OCI-LY7 (cell line): ENCODE data around the gene CHAF1A. TPM values are rescaled to one million over a fixed set of nuclear protein-coding genes. Genes with fewer than 3 reads are reported as not detected.

ENCODE experiments used
- BruUV-seq: library from RNA; stranded (reverse); fragments of 400-500 nt; replicated peaks from 2 replicates; lab custom pipeline; 2021; lab: Mats Ljungman, UMichigan
- CTCF ChIA-PET: fragments of 300-600 bp; sonication (Branson Sonifier 250); formaldehyde crosslinking; loops from one replicate; lab custom pipeline; 2022; ENCODE audit warnings: antibody characterized with exemption; ENCODE audit not compliant: unreplicated experiment; lab: Charles Lee
- POLR2A ChIA-PET: fragments of 300-600 bp; sonication (Branson Sonifier 250); formaldehyde crosslinking; loops from one replicate; lab custom pipeline; 2022; ENCODE audit warnings: antibody characterized with exemption; lab: Charles Lee
- DNase-seq: peaks from one replicate; pipeline ENCODE4 v3.0.0-alpha.2; 2015; ENCODE audit warnings: low spot score
- H2AFZ ChIP-seq: fragments of 200-600 bp; sonication (generic), shearing (Covaris generic); 2 replicates; pipeline ENCODE4 v1.6.1; 2014; ENCODE audit warnings: mild to moderate bottlenecking, antibody characterized with exemption, low read length, moderate library complexity
- H3K27ac ChIP-seq: fragments of 200-600 bp; sonication (generic); 2 replicates; pipeline ENCODE4 v1.5.1; 2014; ENCODE audit warnings: mixed run types, low read depth, mild to moderate bottlenecking, moderate library complexity, low read length, inconsistent platforms; ENCODE audit not compliant: poor library complexity, severe bottlenecking
- H3K36me3 ChIP-seq: fragments of 200-600 bp; sonication (generic); 2 replicates; pipeline ENCODE4 v1.6.1; 2014; ENCODE audit warnings: mild to moderate bottlenecking, antibody characterized with exemption, low read length, moderate library complexity, mixed read lengths; ENCODE audit not compliant: insufficient read depth
- H3K4me1 ChIP-seq: fragments of 200-600 bp; sonication (generic); 2 replicates; pipeline ENCODE4 v1.5.1; 2014; ENCODE audit warnings: mild to moderate bottlenecking, low read length; ENCODE audit not compliant: insufficient read depth, poor library complexity, severe bottlenecking
- H3K4me2 ChIP-seq: fragments of 200-600 bp; sonication (generic); 2 replicates; pipeline ENCODE4 v1.6.1; 2014; ENCODE audit warnings: mild to moderate bottlenecking, low read length
- H3K4me3 ChIP-seq: fragments of 200-600 bp; sonication (generic); 2 replicates; pipeline ENCODE4 v1.5.1; 2014; ENCODE audit warnings: mild to moderate bottlenecking, low read depth, low read length; ENCODE audit not compliant: poor library complexity, severe bottlenecking
- H3K79me2 ChIP-seq: fragments of 200-600 bp; sonication (generic); 2 replicates; pipeline ENCODE4 v1.6.1; 2016; ENCODE audit warnings: low read depth, mild to moderate bottlenecking, low read length, moderate library complexity, mixed read lengths; ENCODE audit not compliant: insufficient read depth
- H3K9me2 ChIP-seq: fragments of 200-600 bp; sonication (generic); 2 replicates; pipeline ENCODE4 v1.6.1; 2016; ENCODE audit warnings: mild to moderate bottlenecking, low read length, mixed read lengths; ENCODE audit not compliant: insufficient read depth
- H3K9me3 ChIP-seq: fragments of 200-600 bp; sonication (generic); 2 replicates; pipeline ENCODE4 v1.6.1; 2014; ENCODE audit warnings: mild to moderate bottlenecking, mixed run types, low read length, mixed read lengths
- H4K20me1 ChIP-seq: fragments of 200-600 bp; sonication (generic); 2 replicates; pipeline ENCODE4 v1.6.1; 2014; ENCODE audit warnings: mild to moderate bottlenecking, antibody characterized with exemption, low read length, moderate library complexity, mixed read lengths; ENCODE audit not compliant: insufficient read depth
- EZH2phosphoT487 ChIP-seq: fragments of 200-600 bp; sonication (generic); IDR thresholded peaks from 2 replicates; pipeline ENCODE4 v1.6.1; 2018; ENCODE audit warnings: low read depth, borderline replicate concordance, mild to moderate bottlenecking, mixed run types, antibody characterized with exemption, low read length, moderate library complexity, mixed read lengths
- intact Hi-C: fragments of 100-400 bp; cut with micrococcal nuclease; formaldehyde crosslinking; loops from one replicate; pipeline ENCODE4 v1.10.0; 2022; ENCODE audit not compliant: unreplicated experiment
- total RNA-seq, 2 experiments: library from RNA; depleted of rRNA in 1 of 2; stranded (reverse); fragments of >200 nt in 1 of 2; shearing (Covaris generic) in 1 of 2; gene quantifications; 2 replicates each; pipeline ENCODE4 v1.2.3, GENCODE V29; 2014 to 2022
- TF ChIP-seq, protein P1 (sequence below): fragments of 200-600 bp; sonication (generic); conservative IDR thresholded peaks from 2 replicates; pipeline ENCODE4 v1.5.1; 2014; ENCODE audit warnings: mild to moderate bottlenecking, antibody characterized with exemption, low read length, moderate library complexity, mixed read lengths

The CHAF1A gene
- total RNA-seq, 2 experiments from 2014 or later = 107 to 119 TPM

DNA sequence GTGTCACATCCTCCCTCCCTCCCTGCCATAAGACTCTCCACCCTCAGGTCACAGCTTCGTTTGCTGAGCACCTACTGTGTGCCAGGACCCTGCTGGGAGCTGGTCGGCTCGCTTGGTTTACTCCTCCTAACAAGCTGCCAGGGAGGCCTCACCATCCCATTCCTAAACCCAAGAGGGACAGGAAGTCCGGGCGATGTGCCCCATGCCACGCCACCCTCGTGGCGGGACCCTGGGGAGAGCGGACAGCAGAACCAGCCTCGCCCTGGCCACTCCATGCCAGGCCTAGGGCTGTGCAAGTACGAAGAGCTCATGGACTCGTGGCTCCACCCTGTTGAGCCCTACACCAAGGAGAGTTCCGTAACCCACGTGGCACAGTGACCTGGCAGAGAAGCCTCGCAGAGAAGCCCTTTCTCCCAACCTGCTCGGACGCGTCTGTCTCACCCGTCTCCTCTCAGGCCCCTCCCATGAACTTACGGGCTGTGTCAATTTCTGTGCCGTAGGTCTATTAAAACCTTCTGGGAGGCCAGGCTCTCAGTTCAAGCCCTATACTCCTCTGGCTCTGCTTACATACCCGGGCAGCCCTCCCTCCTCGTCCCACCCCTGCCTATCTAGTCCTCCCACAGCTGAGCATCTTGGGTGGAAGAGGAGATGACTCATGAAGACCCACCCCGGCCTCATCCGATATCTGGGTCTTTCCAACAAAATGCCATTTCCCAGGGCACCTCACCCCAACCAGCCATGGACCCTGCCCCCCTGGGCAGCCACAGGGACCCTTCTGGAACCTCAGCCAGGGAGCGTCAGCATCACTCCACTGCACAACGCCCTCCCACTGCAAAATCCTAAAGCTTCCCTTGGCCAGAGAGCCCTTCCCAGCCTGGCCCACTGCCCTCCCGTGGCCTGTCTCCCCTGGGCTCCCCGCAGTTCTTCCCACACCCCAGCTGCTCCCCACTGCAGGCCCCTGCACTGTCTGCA, 52.6 kb downstream of the CHAF1A start:
- H3K4me1 ChIP-seq = peaks cover 15% of the 10 kb centered on the region
- no peaks in the 10 kb centered on the region for H3K9me3 ChIP-seq
- H3K79me2 ChIP-seq = peaks cover 11% of the 10 kb centered on the region; the same call in 1 of the 2 replicates
- TF ChIP-seq, protein P1, sequence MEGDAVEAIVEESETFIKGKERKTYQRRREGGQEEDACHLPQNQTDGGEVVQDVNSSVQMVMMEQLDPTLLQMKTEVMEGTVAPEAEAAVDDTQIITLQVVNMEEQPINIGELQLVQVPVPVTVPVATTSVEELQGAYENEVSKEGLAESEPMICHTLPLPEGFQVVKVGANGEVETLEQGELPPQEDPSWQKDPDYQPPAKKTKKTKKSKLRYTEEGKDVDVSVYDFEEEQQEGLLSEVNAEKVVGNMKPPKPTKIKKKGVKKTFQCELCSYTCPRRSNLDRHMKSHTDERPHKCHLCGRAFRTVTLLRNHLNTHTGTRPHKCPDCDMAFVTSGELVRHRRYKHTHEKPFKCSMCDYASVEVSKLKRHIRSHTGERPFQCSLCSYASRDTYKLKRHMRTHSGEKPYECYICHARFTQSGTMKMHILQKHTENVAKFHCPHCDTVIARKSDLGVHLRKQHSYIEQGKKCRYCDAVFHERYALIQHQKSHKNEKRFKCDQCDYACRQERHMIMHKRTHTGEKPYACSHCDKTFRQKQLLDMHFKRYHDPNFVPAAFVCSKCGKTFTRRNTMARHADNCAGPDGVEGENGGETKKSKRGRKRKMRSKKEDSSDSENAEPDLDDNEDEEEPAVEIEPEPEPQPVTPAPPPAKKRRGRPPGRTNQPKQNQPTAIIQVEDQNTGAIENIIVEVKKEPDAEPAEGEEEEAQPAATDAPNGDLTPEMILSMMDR = no peak
- TF ChIP-seq EZH2phosphoT487 = no peak
- BruUV-seq = no TSS peak
- ChIA-PET CTCF (no interaction called here), POLR2A (no interaction called here)
- intact Hi-C loops = no loop called here
- no peaks in the 10 kb centered on the region; the same call in 1 of the 2 replicates for H4K20me1 ChIP-seq
- H3K9me2 ChIP-seq = no peaks in the 10 kb centered on the region
- H3K4me3 ChIP-seq = no peak overlapping the region
- no peak for DNase-seq
- no peak overlapping the region for H3K27ac ChIP-seq
- no peak overlapping the region for H2AFZ ChIP-seq
- H3K4me2 ChIP-seq = no peak overlapping the region
- peaks cover 24% of the 10 kb centered on the region for H3K36me3 ChIP-seq

DNA sequence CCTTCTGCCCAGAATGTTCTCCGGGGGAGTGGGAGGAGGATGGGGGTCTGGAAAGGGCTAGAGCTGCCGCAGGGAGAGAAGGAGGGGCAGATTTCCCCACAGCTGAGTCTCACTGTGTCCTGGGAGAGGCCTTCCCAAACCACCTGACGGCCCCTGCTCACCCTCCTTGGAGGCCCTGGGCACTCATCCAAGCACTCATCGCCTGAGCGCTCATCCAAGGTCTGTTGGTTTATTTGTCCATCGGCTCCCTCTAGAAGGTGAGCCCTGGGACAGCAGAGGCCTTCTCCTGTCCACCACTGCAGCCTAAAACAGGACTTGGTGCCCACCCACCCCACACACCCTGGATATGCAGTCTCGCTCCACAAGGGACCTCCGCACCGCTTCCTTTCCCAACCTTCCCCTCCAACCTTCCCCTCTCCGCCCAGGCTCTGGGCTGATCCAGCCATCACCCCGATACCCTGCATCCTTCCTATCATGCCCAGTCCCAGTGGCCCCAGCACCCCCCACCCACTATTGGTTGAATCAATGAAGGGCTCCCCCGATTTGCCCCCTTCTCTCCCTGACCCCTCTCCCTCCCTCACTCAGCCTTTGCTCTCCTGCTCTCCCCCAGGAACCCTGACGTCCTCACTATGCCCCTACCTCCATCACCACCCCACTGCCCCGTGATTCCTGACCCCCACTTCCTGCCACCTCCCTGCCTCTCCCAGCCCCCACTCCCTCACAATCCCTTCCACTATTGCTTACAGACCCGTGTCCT, 53.5 kb downstream of the CHAF1A start:
- H2AFZ ChIP-seq = no peak overlapping the region
- H4K20me1 ChIP-seq = no peaks in the 10 kb centered on the region; the same call in 1 of the 2 replicates
- peaks cover 15% of the 10 kb centered on the region for H3K4me1 ChIP-seq
- H3K79me2 ChIP-seq = peaks cover 11% of the 10 kb centered on the region; the same call in 1 of the 2 replicates
- peaks cover 18% of the 10 kb centered on the region; the same call in 1 of the 2 replicates for H3K36me3 ChIP-seq
- no peaks in the 10 kb centered on the region for H3K9me3 ChIP-seq
- ChIA-PET POLR2A (interaction anchor here (0.5 kb wide), 1 partner anchor 17 kb away, joined by 4 read pairs; no protein-coding TSS in a partner anchor), CTCF (no interaction called here)
- intact Hi-C loops = no loop called here
- TF ChIP-seq, protein P1 = no peak
- TF ChIP-seq EZH2phosphoT487 = no peak
- peak overlapping the region; percentile 99 for H3K4me2 ChIP-seq
- no peak overlapping the region for H3K27ac ChIP-seq
- BruUV-seq = no TSS peak
- H3K9me2 ChIP-seq = no peaks in the 10 kb centered on the region
- no peak for DNase-seq
- H3K4me3 ChIP-seq = peak overlapping the region; percentile 82
